B cell (primary cell): ENCODE measurements around the gene ANTXRL. TPM values are rescaled to one million over a fixed set of nuclear protein-coding genes. Genes with fewer than 3 reads are reported as not detected.

Experiments
- ATAC-seq: fragments of 200-7000 bp; cut with Tn5 transposase; one replicate; pipeline ENCODE4 v1.10.0; 2021; ENCODE audit warnings: low read depth, mild to moderate bottlenecking, moderate number of reproducible peaks, moderate library complexity
- CTCF ChIA-PET: fragments of 350-600 bp; sonication (Branson Sonifier 250); formaldehyde crosslinking; loops from one replicate; lab custom pipeline; 2021; ENCODE audit warnings: antibody characterized with exemption, inconsistent platforms; lab: Charles Lee
- POLR2A ChIA-PET: fragments of 350-600 bp; sonication (Branson Sonifier 250); formaldehyde crosslinking; loops from one replicate; lab custom pipeline; 2021; ENCODE audit warnings: antibody characterized with exemption; lab: Charles Lee
- DNase-seq: peaks from one replicate; pipeline ENCODE4 v3.0.0; 2013
- H2AFZ ChIP-seq: 2 replicates; pipeline ENCODE4 v1.6.1; 2012; ENCODE audit warnings: mild to moderate bottlenecking, low read depth, low read length; ENCODE audit not compliant: insufficient read depth, poor library complexity, severe bottlenecking
- H3K27ac ChIP-seq, 2 donors: 1 replicate in 1 of 2; 2 replicates in 1 of 2; pipeline ENCODE4 v1.5.1; 2012 to 2013; ENCODE audit warnings: low read length in 2 of 2, mild to moderate bottlenecking in 2 of 2, moderate library complexity in 1 of 2
- H3K27me3 ChIP-seq, 4 experiments: fragments of 200-600 bp in 1 of 4; sonication (generic) in 1 of 4; replicated peaks in 1 of 4; 1 replicate in 2 of 4; 2 replicates in 2 of 4; pipeline versions ENCODE4 v1.6.1 to v1.7.0; 2013 to 2016; ENCODE audit warnings: low read length in 3 of 4, mild to moderate bottlenecking in 2 of 4, mixed read lengths in 1 of 4, moderate library complexity in 1 of 4; ENCODE audit not compliant: insufficient read depth in 4 of 4, control insufficient read depth in 3 of 4; ENCODE audit errors: control extremely low read depth in 1 of 4
- H3K36me3 ChIP-seq, 2 experiments: replicated peaks in 1 of 2; 1 replicate in 1 of 2; 2 replicates in 1 of 2; pipeline versions ENCODE4 v1.6.1 to v1.7.1; 2013; ENCODE audit warnings: low read length in 1 of 2; ENCODE audit not compliant: insufficient read depth in 2 of 2, control insufficient read depth in 1 of 2; ENCODE audit errors: control extremely low read depth in 1 of 2, extremely low read depth in 1 of 2
- H3K4me1 ChIP-seq, 2 donors: fragments of 200-600 bp in 1 of 2; sonication (generic) in 1 of 2; 1 replicate in 1 of 2; 2 replicates in 1 of 2; pipeline versions ENCODE4 v1.5.1 to v1.6.1; 2013 to 2017; ENCODE audit warnings: low read length in 2 of 2; ENCODE audit not compliant: control insufficient read depth in 2 of 2, insufficient read depth in 2 of 2
- H3K4me2 ChIP-seq: replicated peaks from 2 replicates; pipeline ENCODE3; 2012; ENCODE audit warnings: mild to moderate bottlenecking, low read depth, low read length; ENCODE audit not compliant: poor library complexity, severe bottlenecking
- H3K4me3 ChIP-seq, 5 experiments: fragments of 200-600 bp in 1 of 5; sonication (generic) in 1 of 5; 1 replicate in 3 of 5; 2 replicates in 2 of 5; pipeline versions ENCODE4 v1.5.1 to v1.7.0; 2011 to 2016; ENCODE audit warnings: low read length in 4 of 5, mild to moderate bottlenecking in 4 of 5, low read depth in 2 of 5, control low read depth in 1 of 5, moderate library complexity in 1 of 5; ENCODE audit not compliant: insufficient read depth in 1 of 5; ENCODE audit errors: control extremely low read depth in 1 of 5, extremely low read depth in 1 of 5
- H3K79me2 ChIP-seq: fragments of 200-600 bp; sonication (generic); one replicate; pipeline ENCODE4 v1.6.0; 2016; ENCODE audit warnings: low read length; ENCODE audit not compliant: control insufficient read depth, insufficient read depth
- H3K9ac ChIP-seq: fragments of 200-600 bp; sonication (generic); 2 replicates; pipeline ENCODE4 v1.6.1; 2017; ENCODE audit warnings: mild to moderate bottlenecking, low read length, moderate library complexity
- H3K9me3 ChIP-seq, 3 donors: one replicate each; pipeline versions ENCODE4 v1.6.1 to v1.7.1; 2013; ENCODE audit warnings: low read length in 2 of 3; ENCODE audit not compliant: control insufficient read depth in 2 of 3, insufficient read depth in 1 of 3; ENCODE audit errors: control extremely low read depth in 1 of 3
- H4K20me1 ChIP-seq: 2 replicates; pipeline ENCODE4 v1.6.0; 2012; ENCODE audit warnings: mild to moderate bottlenecking, low read length; ENCODE audit not compliant: insufficient read depth, control insufficient read depth, poor library complexity, severe bottlenecking
- H3K27ac Mint-ChIP-seq: one replicate; pipeline ENCODE4 v1.8.0; 2021; ENCODE audit warnings: mixed read lengths
- H3K27me3 Mint-ChIP-seq: one replicate; pipeline ENCODE4 v1.8.0; 2021; ENCODE audit warnings: mixed read lengths
- H3K4me1 Mint-ChIP-seq: one replicate; pipeline ENCODE4 v1.8.0; 2021; ENCODE audit warnings: mixed read lengths
- H3K4me3 Mint-ChIP-seq: one replicate; pipeline ENCODE4 v1.8.0; 2021; ENCODE audit warnings: mixed read lengths
- H3K9me3 Mint-ChIP-seq: one replicate; pipeline ENCODE4 v1.8.0; 2022; ENCODE audit warnings: mixed read lengths; ENCODE audit not compliant: insufficient read depth
- EZH2 ChIP-seq: IDR thresholded peaks from 2 replicates; pipeline ENCODE4 v1.6.1; 2012; ENCODE audit warnings: borderline replicate concordance, low read depth, mild to moderate bottlenecking, moderate library complexity, low read length; ENCODE audit not compliant: insufficient read depth, poor library complexity, severe bottlenecking
- WGBS: methylation state at CpG from one replicate; pipeline ENCODE4 v1.1.5; 2013; ENCODE audit warnings: missing lambda C conversion rate; ENCODE audit not compliant: insufficient coverage; 5-methylcytosine and 5-hydroxymethylcytosine counted together
- intact Hi-C: fragments of 100-400 bp; cut with micrococcal nuclease; formaldehyde crosslinking; loops from one replicate; pipeline ENCODE4 v1.10.0; 2022
- polyA plus RNA-seq: library from polyadenylated mRNA; depleted of rRNA; stranded (reverse); fragments of >200 nt; gene quantifications from 2 replicates; pipeline ENCODE4 v1.2.3, GENCODE V29; 2012
- total RNA-seq, 2 donors: library from RNA; stranded (reverse); fragments of 120-200 nt in 1 of 2; gene quantifications; 1 replicate in 1 of 2; 2 replicates in 1 of 2; pipeline versions ENCODE4 v1.2.3 to v1.2.4, GENCODE V29; 2013 to 2022
- TF ChIP-seq, protein P1 (sequence below): fragments of 200-600 bp; IDR thresholded peaks from one replicate; pipeline ENCODE4 v1.8.0; 2022; ENCODE audit warnings: antibody characterized with exemption, mild to moderate bottlenecking

ANTXRL gene
- total and polyA plus RNA-seq, 2 donors (not counting 1 experiment from before 2014, with no cell fraction given) = not detected

DNA sequence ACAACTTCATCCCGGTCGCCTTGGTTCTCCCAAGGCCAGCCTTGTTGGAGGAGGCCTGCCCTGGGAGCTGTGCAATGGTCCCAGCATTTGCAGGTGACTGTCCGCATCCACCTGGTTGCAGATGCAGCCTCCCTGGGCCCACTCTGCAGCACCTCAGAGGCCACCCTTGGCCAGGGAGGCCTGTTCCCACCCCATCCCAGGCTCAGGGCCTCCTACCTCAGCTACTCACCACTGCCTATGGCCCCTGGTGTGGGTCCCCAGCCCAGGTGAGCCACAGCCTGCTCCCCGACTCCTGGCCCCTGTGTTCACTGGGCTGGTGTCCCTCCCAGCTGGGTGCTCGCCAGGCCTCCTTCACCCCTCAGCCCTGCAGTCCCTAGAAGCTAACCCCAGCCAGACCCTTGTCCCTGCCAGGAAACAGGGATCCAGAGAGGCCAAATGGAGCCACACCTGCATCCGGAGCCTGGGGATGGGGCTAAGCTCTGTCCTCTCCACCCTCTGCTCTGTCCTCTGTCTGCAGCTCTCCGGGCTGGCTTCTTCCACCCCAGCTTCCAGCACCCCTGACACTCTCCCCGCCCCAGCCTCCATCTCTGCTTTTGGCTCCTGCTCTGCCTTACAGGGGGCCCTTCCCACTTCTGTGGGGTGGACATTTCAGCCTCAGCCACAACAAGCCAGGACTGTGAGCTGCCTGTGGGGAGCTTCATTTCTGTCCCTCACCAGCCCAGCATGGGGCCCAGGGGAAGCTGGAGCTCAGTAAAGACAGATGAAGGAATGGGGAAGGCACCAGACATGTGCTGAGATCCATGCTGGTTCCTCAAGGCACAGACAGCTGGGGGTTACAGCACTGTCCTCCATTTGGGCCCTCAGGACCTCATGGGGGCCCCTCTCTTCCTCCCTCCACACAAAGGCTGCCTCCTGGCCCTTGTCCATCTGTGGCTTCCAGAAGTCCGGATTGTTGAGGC is 35.6 kb upstream of the ANTXRL start:
- no peak overlapping the region for H3K27ac Mint-ChIP-seq
- Histone ChIP-seq H3K36me3 (peaks cover 0 to 21% of the 10 kb centered on the region in 2 experiments), H3K9ac (no peak overlapping the region), H3K27ac (no peak overlapping the region), H3K9me3 (no peaks in the 10 kb centered on the region), H3K4me1 (no peaks in the 10 kb centered on the region), H3K27me3 (no peaks in the 10 kb centered on the region), H2AFZ (no peak overlapping the region), H3K79me2 (peaks cover 30% of the 10 kb centered on the region), H4K20me1 (no peaks in the 10 kb centered on the region), H3K4me3 (no peak overlapping the region), H3K4me2 (no peak overlapping the region)
- DNase-seq (no peak), ATAC-seq (peak; percentile 14)
- no peaks in the 10 kb centered on the region for H3K9me3 Mint-ChIP-seq
- 88% methylated on average over 9 of the region's 9 CpGs for WGBS
- ChIA-PET CTCF (interaction anchor here (0.9 kb wide), 1 partner anchor 12 kb away, joined by 3 read pairs; no protein-coding TSS in a partner anchor), POLR2A (no interaction called here)
- peaks cover 1% of the 10 kb centered on the region for H3K4me1 Mint-ChIP-seq
- H3K4me3 Mint-ChIP-seq = no peak overlapping the region
- intact Hi-C loops = no loop called here
- TF ChIP-seq, protein P1, sequence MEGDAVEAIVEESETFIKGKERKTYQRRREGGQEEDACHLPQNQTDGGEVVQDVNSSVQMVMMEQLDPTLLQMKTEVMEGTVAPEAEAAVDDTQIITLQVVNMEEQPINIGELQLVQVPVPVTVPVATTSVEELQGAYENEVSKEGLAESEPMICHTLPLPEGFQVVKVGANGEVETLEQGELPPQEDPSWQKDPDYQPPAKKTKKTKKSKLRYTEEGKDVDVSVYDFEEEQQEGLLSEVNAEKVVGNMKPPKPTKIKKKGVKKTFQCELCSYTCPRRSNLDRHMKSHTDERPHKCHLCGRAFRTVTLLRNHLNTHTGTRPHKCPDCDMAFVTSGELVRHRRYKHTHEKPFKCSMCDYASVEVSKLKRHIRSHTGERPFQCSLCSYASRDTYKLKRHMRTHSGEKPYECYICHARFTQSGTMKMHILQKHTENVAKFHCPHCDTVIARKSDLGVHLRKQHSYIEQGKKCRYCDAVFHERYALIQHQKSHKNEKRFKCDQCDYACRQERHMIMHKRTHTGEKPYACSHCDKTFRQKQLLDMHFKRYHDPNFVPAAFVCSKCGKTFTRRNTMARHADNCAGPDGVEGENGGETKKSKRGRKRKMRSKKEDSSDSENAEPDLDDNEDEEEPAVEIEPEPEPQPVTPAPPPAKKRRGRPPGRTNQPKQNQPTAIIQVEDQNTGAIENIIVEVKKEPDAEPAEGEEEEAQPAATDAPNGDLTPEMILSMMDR = no peak
- no peak for TF ChIP-seq EZH2
- H3K27me3 Mint-ChIP-seq = no peaks in the 10 kb centered on the region
